CD4-positive, alpha-beta T cell treated with Interleukin-17A for 4 hours (primary cell): ENCODE measurements around the gene SENP3.

ENCODE experiments used
- DNase-seq: peaks from one replicate; pipeline ENCODE4 v3.0.0-alpha.2; 2020; ENCODE audit warnings: mixed read lengths

SENP3 gene

GRCh38 chr17:7557147-7557764 is 4.5 kb upstream of the SENP3 start:
- DNase-seq: no peak

GRCh38 chr17:7557775-7558543 is 3.8 kb upstream of the SENP3 start:
- DNase-seq: peak; percentile 21

- no peak for DNase-seq
Observed at GRCh38 chr17:7558544-7559319, 3.0 kb upstream of the SENP3 start, which contains the start of gene TNFSF13. TNFSF13 (plus strand) TSS chr17:7558750; CDS start chr17:7559040, 290 bp downstream.

GRCh38 chr17:7559320-7560171 is 2.2 kb upstream of the SENP3 start:
- DNase-seq: no peak

GRCh38 chr17:7560172-7561027 is 1.3 kb upstream of the SENP3 start:
- peak; percentile 61 for DNase-seq

GRCh38 chr17:7561028-7561575 is 617 bp upstream of the SENP3 start:
- peak; percentile 85 for DNase-seq

- no peak for DNase-seq
Observed at GRCh38 chr17:7562208-7562605, 488 bp downstream of the SENP3 start.

GRCh38 chr17:7563115-7563869 is 1.6 kb downstream of the SENP3 start:
- no peak for DNase-seq

GRCh38 chr17:7569571-7569970 is 7.9 kb downstream of the SENP3 start:
- DNase-seq: no peak

- DNase-seq: no peak
Observed at GRCh38 chr17:7570351-7570750, 8.6 kb downstream of the SENP3 start.

GRCh38 chr17:7572338-7572587 is 10.5 kb downstream of the SENP3 start:
- DNase-seq: no peak

- DNase-seq: peak; percentile 99
Observed at GRCh38 chr17:7572588-7573323, 11.0 kb downstream of the SENP3 start.

- peak; percentile 95 for DNase-seq
Observed at GRCh38 chr17:7573324-7574080, 11.8 kb downstream of the SENP3 start.

GRCh38 chr17:7574176-7574953 is 12.6 kb downstream of the SENP3 start:
- DNase-seq: no peak

GRCh38 chr17:7575481-7575883 is 13.8 kb downstream of the SENP3 start:
- no peak for DNase-seq

- DNase-seq: no peak
Observed at GRCh38 chr17:7575959-7576358, 14.2 kb downstream of the SENP3 start.

GRCh38 chr17:7576432-7576937 is 14.8 kb downstream of the SENP3 start:
- no peak for DNase-seq
